Activated gamma-delta T cell treated with anti-CD3 and anti-CD28 coated beads, Interleukin-2, amount 50 U/mL, for 16 hours (primary cell): ENCODE measurements around the gene PRKAR1B.
"Not testable (repeated sequence)": the region's sequence is repeated elsewhere in the genome, so short reads cannot be mapped to it uniquely, and the experiment has no call there.

Experiments
- DNase-seq: peaks from one replicate; pipeline ENCODE4 v3.0.0-alpha.2; 2020; ENCODE audit warnings: low read depth

Gene PRKAR1B

DNA sequence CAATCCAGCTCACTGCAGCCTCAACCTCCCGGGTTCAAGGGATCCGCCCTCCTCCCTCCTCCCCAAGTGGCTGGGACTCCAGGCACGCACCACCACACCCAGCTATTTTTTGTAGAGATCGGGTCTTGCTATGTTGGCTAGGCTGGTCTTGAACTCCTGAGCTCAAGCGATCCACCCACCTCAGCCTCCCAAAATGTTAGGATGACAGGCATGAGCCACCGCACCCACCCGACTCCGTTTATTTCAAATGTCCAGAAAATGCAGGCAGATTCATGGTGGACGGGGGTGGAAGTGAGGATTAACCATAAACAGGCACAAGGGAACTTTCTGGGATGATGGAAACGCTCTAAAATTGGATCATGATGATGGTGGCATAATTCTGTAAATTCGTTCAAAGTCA, 85.1 kb downstream of the PRKAR1B start:
- no peak for DNase-seq

DNA sequence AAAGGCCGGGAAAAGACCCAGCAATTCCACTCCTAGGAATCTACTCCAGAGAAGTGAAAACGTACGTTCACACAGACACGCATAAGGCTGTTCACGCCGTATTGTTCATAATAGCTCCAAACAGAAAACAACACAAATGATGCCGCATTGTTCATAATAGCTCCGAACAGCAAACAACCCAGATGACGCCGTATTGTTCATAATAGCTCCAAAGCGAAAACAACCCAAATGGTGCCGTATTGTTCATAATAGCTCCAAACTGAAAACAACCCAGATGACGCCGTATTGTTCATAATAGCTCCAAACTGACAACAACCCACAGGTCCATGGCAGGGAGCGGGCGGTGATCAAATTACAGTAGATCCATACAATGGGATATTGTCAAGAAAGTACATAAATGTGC, 85.8 kb downstream of the PRKAR1B start:
- no peak for DNase-seq

DNA sequence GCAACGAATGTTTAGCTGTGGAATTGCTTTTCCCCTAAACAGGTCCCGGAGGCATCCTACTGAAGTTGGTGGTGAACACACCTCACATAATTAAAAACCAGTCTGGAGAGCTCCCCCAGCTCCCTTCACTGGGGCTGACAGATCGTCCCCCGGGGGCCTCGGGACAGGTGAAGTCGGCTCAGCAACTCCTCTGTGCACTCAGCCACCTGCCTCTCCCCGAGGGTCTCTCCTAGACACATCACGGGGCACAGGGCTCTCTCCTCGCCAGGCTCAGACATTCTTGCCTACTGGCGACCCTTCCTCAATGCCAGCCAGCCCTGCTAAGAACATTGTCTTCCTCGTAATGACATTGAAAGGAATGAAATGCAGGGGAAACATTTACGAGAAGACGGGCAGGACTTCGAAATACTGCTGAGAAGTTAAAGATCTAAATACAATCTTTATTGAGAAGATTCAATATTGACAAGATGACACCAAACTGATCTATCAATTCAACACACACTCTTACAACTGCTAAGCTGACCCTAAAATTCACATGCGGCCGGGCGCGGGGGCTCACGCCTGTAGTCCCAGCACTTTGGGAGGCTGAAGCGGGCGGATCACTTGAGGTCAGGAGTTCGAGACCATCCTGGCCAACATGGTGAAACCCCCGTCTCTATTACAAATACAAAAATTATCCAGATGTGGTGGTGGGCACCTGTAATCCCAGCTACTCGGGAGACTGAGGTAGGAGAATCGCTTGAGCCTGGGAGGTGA, 88.6 kb downstream of the PRKAR1B start:
- DNase-seq: no peak

DNA sequence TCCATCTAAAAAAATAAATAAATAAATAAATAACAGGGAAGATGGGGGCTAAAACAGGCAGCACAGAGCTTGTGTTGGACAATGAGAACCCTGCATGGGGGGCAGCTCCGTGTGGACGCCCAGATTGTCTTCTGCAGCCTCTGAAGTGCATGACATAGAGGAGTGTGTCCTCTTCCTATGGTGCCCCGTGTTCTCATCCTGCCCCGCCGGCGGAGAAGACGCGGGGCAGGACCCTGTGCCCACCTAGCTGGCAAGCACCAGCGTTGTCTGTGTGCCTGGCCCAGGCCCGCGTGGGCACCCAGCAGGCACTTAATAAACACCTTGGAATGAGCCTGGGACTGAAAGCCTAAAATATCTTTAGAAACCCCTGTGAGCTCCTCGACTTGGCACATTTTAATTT, 89.3 kb downstream of the PRKAR1B start:
- DNase-seq: no peak

DNA sequence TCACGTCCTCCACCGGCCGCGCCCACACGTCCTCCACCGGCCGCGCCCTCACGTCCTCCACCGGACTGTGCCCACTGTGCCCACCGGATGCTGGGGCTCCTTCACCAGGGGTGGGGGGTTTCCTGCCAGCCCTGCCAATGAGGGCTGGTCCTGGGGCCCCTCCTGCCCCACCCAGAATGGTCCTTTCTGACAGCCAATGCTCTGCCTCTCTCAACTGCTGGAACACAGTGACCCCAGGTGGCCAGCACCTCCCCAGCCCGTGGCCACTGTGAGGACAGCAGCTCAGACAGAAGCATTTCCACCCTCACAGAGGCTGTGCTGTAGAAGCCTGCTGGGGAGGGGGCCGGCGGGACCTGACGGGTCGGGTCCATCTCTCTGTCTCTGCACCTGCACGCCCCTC, 90.7 kb downstream of the PRKAR1B start:
- DNase-seq: peak; percentile 31

DNA sequence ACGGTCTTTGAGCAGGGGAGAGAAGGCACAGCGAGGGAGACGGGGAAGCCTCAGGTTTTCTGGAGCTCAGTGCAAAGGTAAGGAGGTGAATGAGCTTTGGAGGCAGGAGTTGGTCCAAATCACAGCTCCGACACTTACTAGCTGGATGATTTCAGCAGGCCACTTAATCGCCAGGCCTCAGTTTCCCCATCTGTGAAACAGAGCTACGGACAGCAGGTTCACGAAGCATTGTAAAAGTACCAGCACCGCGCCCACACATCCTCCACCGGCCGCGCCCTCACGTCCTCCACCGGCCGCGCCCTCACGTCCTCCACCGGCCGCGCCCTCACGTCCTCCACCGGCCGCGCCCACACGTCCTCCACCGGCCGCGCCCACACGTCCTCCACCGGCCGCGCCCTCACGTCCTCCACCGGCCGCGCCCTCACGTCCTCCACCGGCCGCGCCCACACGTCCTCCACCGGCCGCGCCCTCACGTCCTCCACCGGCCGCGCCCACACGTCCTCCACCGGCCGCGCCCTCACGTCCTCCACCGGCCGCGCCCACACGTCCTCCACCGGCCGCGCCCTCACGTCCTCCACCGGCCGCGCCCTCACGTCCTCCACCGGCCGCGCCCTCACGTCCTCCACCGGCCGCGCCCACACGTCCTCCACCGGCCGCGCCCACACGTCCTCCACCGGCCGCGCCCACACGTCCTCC, 91.2 kb downstream of the PRKAR1B start:
- not testable (repeated sequence) for DNase-seq

DNA sequence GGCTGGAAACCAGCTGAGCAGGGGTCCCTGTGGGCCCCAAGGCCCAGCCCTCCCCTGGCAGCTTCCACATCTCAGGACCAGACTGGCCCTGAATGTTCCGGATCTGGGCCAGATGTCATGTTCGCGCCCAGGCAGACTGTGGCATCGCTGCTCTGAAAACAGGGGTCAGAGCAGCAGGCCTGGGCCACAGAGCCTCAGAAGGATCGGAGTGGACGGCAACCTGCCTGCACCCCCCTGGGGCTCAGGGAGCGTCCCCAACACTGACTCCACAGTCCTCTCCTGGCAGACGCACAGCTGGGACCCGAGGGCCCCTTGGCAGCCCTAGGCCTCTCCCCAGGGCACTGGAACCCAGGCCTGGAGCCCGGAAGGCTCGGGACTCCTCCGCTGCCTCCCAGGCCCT, 91.9 kb downstream of the PRKAR1B start:
- DNase-seq: no peak

DNA sequence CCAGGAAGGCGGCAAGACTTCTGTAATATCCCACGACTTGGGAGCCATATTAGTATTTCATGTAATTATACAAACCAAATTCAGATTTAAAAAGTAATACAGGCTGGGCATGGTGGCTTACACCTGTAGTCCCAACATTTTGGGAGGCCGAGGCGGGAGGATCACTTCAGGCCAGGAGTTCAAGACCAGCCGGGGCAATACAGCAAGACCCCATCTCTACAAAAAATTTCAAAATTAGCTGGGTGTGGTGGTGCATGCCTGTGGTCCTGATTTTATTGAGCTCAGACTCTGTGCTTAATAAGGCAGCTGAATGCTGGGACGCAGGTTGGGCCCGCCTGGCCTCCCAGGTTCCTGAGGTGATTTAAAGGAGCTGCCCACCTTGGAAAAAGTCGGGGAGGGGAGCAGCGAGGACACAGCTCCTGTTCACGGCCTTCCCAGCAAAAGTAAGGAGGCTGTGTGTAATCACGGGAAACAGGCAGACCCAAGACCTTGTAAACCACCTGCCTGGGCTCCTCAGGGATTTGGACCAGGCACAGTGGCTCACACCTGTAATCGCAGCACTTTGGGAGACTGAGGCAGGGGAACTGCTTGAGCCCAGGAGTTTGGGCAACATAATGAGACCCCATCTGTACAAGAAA, 93.6 kb downstream of the PRKAR1B start:
- DNase-seq: no peak

DNA sequence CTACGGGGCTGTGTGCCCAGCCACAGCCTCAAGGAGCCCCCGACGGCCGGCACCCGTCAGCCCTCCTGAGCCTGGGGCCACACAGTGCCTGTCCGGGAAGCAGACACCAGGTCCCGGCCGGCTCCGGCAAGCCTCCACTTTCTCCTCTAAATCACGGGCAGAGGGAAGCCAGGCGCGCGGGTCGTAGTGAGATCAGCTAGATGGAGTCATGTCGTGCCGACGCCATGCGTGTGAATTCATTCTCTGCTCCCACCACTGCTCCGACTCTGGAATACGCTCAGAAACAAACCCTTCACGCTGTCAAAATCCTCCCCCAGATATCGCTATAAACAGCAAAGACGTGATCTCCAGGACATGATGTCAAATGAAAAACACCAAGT, 94.3 kb downstream of the PRKAR1B start:
- no peak for DNase-seq

DNA sequence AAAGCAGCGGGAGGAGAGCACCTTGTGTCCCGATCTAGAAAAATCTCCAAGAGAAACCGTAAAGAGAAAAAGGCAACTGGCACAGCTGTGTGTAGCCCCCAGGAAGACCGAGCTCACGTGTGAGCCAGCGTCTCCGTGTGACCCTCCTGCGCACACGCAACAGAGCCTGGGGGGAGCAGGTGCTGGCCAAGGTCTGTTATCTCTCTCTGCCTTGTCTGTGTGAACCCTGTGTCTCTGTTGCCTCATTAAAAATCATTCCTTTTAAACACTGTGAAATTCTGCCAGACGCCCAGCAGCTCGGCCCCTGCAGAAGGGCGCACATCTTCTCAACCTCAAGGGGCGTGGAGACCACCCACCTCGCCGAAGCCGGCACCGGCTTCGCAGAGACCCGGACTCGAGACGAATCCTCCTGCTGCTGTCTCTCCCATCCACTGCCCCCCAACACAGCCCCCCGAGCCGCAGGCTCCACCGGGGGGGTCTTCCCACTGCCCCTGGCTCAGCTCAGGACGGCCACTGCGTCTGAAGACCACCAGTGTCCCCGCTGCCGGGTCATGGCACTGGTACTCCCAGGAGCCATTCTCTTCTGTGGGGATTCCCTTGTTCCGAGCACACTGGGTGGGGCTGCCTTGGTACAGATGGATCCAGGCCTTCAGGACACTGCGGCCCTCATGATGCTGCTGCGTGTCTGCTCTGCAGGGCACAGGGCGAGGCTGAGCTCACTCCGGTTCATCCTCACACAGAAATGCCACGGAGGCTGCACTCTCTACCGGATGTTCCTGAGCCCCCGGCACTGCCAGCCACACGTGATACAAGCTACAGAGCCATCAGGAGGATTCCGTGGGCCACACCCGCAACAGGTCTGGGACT, 94.9 kb downstream of the PRKAR1B start:
- no peak for DNase-seq

DNA sequence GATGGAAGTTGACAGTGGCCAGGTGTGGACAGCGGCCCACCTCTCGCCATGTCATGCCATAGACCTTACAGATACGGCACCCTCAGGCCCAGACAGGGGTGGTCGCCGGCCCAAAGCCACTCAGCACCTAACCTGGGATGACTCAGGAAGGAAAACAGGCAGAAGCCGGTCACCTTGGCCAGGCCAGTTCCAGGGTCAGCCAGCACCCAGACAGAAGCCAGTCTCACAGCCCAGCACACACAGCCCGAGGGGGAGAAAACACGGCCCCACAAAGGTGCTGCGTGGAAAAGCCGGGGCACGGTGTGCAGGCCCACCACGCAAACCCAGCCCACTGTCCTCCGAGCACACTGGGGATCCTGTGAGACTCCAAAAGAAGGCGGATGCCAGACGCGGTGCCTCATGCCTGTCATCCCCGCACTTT, 95.8 kb downstream of the PRKAR1B start:
- no peak for DNase-seq

DNA sequence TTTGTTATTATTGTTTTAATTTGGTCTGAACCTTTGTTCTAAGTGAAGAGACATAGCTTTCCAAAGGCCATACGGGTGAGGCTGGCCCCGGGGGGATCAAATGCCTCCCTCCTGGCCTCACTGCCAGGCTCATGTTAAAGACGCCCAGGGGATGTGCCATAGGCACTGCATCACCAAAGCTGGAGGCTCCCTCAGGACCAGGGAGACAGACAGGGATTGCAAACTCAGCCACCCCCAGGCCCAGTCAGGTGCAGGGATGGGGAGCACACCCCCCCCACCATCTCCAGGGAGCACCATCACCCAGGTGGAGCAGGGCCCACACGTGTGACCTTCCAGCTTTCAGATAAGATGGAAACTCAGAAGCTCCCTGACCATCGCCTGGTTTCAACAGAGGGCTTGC, 96.5 kb downstream of the PRKAR1B start:
- no peak for DNase-seq

DNA sequence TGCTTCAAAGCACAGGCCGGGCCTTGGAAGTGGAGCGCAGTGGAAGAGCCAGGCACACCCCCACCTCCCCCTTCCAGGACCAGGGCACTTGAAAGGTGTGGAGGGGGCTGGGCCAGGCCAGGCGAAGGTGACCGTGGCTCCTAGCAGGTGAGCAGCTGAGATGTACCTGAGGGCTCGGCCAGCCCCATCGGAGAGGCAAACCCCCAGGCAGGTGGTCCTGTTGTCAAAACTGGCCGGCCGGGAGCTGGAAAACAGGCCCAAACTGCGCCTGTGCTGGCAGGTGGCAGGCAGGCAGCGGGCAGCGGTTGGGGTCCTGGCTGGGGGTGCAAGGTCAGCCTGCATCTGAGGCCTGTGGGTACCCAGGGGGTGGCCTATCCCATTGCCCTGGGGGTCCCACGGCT, 97.0 kb downstream of the PRKAR1B start:
- no peak for DNase-seq

DNA sequence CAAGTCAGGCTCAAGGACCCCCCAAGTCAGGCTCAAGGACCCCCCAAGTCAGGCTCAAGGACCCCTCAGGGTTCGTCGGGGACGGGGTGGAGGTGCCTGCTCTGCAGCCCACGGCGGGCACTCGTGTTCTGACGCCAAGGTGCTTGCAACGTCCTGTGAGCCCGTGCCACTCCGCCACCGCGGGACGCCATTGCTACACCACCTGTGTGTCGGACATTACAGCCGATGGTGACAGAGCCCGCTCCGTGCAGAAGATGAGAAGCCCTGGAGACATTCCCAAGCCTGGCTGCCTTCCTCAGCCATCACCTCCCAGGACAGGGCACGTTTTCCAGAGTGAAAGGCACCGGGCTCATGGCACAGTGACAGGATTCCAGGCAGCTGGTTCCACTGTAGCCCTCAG, 98.3 kb downstream of the PRKAR1B start:
- DNase-seq: no peak

DNA sequence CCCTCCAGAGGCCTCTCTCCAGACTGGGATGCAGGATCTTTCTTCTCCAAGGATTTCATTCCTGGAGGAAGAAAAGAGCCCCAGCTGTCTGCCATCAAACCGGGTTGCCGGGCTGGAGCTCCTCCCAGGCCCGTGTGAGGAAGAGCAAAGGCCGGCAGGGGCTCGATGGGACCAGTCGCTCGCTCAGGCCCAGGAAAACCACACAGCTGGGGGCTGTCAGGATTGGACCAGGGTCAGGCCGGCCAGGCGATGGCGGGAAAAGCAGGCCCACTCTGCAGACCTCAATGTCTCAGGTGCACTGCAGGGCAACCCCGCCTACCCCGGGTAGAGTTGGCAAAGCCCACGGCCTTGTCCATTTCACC, 98.7 kb downstream of the PRKAR1B start:
- DNase-seq: no peak

DNA sequence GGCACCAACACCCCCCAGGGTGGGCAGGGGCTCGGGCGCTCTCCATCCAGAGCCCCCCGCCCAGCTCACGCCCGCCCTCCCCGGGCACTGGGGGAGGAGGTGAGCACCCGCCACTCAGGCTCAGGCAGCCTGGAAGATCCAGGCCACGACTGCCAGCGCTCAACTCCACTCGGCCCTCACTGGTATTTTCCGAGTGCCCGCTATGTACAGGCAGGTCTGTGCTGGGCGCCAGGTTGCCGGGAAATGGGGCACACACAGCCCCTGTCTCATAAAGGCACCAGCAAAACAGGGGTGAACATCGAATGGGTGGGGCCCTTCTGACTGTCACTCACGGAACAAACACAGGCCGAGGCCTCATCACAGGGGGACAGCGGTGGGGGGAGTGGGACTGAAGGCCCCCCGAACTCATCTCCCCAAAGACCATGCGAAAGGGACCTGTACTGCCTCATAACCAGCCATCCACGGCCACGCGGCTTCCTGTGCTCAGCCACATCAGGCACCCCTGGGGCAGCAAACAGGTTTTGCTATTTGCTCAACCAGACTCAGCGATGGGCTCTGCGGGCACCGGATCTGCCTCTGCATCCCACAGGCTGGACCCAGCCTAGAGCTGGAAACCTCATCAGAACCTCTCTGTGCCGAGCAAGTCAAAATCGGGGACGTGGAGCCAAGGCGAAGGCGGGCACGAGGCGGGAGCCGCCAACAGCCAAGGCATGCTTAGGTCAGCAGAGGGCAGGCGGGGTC, 99.2 kb downstream of the PRKAR1B start:
- no peak for DNase-seq

DNA sequence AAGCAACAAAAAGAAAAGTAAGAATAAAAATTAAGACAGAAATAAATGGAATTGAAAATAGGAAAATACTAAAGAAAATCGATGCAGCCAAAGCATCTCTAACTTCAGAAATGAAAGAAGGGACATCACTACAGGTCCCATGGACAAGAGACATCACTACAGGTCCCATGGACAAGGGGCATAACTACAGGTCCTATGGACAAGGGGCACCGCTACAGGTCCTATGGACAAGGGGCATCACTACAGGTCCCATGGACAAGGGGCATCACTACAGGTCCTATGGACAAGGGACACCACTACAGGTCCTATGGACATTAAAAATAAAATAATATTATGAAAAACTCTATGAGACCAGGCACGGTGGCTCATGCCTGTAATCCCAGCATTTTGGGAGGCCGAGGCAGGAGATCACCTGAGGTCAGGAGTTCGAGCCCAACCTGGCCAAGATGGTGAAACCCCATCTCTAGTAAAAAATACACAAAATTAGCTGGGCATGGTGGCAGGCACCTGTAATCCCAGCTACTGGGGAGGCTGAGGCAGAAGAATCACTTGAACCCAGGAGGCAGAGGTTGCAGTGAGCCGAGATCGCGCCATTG, 101.6 kb downstream of the PRKAR1B start:
- no peak for DNase-seq

DNA sequence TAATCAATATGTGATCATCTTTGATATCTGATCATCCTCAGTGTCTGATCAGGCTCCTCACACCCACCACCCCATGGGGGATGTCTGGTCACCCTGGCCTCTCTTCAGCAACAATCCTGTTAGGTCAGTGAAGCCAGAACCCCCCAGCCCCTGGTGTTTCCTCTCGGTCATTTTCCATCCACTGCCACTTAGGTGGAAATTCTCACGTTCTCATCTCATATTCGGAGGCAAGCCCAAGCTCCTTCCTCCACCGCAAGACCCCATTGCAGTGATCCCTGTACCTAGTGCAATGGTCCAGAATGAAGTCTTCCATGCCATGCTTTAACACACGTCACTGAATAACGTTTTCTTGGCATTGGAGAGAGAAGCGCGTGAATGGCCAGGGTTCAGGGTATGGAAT, 103.6 kb downstream of the PRKAR1B start:
- DNase-seq: no peak

DNA sequence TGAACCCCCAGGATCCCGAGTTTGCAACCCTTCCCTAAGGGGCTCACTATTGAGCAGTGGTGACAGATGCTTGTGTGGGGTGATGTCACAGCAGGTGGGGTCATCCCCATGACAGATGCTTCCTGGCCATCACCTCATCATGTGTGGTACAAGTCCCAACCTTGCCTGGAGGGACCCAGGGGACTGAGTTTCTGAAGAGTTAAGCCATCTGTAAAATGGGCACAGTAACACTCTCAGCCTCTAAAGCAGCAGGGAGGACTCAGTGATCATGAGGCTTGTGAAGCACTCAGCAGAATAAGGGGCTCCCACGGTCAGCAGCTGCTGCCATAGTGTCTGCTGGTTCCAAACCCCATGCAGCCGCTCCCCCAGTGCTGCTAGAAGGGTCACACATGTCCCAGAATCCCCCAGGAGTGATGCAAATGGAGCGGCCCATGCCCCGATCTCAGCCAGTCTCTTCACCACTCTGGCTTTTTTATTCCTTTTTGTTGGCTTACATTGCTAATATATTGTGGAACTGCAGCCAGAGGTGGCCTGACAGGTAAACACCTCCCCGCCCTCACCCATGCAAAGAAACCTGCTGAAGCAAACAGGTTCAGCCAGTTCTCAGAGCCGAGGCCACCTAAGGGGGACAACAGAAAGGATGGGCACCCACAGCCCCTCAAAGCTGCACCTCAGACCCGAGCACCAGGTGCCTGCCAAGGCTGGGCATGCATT, 105.4 kb downstream of the PRKAR1B start:
- DNase-seq: no peak

DNA sequence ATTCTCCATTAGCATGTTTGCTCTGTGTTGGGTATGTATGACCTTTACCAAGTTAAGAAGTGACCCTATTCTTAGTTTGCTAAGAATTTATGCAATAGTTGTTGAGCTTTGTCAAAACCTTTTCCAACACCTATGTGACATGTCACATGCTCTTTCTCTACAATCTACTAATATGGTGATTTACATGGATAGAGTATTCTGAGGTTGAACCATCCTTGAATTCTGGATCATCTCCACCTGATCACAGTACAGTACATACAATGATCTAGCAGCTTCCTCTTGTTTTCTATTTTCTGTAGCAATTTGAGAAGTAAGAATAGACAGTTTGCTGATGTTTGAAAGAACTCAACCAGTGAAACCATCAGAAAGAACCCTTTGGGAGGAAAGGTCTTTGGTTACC, 106.2 kb downstream of the PRKAR1B start:
- no peak for DNase-seq

DNA sequence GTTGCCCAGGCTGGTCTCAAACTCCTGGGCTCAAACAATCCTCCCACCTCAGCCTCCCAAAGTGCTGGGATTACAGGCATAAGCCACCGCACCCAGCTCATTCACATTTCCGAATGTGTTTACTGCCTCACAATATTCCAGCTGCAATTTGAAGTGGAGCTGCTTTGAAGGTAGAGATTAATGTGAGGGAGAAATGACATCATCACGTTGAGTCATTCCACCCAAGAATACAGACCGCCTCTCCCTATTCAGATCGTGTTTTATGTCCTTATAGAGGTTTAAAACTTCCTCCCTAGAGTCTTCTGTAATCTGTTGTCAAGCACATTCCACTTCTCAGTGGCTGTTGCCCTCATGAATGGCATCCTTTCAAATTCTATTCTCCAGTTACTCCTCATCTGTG, 107.0 kb downstream of the PRKAR1B start:
- no peak for DNase-seq
